Neural cell (in vitro differentiated cells): ENCODE measurements around the gene C4A.

Source experiments
- CTCF ChIP-seq: fragments of 450-650 bp; IDR thresholded peaks from 2 replicates; pipeline ENCODE4 v1.5.1; 2014; ENCODE audit warnings: antibody characterized with exemption, mild to moderate bottlenecking, moderate library complexity; ENCODE audit not compliant: poor library complexity, severe bottlenecking
- TAF1 ChIP-seq: IDR thresholded peaks from 2 replicates; pipeline ENCODE4 v1.6.1; 2012; ENCODE audit warnings: low read depth

GRCh38 chr6:31969712-31970603 is 11.9 kb upstream of the C4A start:
- no peak for TF ChIP-seq CTCF
- no peak for TF ChIP-seq TAF1
